Stomach (tissue), 4 donors: ENCODE results near the gene PPP2R3A.

Experiments
- CTCF ChIP-seq, 7 experiments: fragments of 450-650 bp in 4 of 7; fragments of 200-600 bp in 3 of 7; sonication (generic) in 3 of 7; IDR thresholded peaks; one replicate each; pipeline ENCODE4 v1.5.1; 2016 to 2019; ENCODE audit warnings: antibody characterized with exemption in 7 of 7, control low read depth in 2 of 7, mild to moderate bottlenecking in 1 of 7
- EP300 ChIP-seq: sonication (generic); formaldehyde crosslinking; IDR thresholded peaks from one replicate; pipeline ENCODE4 v1.6.1; 2017; ENCODE audit warnings: antibody characterized with exemption
- POLR2A ChIP-seq, 4 donors: fragments of 450-650 bp; IDR thresholded peaks; one replicate each; pipeline ENCODE4 v1.6.1; 2016; ENCODE audit warnings: antibody characterized with exemption in 4 of 4, control low read depth in 2 of 4, mild to moderate bottlenecking in 1 of 4, moderate library complexity in 1 of 4
- POLR2AphosphoS5 ChIP-seq, 3 donors: sonication (generic); formaldehyde crosslinking; IDR thresholded peaks; one replicate each; pipeline ENCODE4 v1.6.1; 2016; ENCODE audit warnings: antibody characterized with exemption in 3 of 3

GRCh38 chr3:136136454-136136853 is 170.9 kb downstream of the PPP2R3A start:
- TF ChIP-seq POLR2A (IDR thresholded peaks at IDR 0.05) = no peak
- no peak for TF ChIP-seq CTCF (IDR thresholded peaks at IDR 0.05)
- TF ChIP-seq POLR2AphosphoS5 (IDR thresholded peaks at IDR 0.05) = no peak
- no peak for TF ChIP-seq EP300
